Tibial nerve (tissue), 3 donors: ENCODE data around the gene PRDX5.

ENCODE experiments used
- CTCF ChIP-seq, 5 experiments: fragments of 200-600 bp in 3 of 5; fragments of 450-650 bp in 2 of 5; sonication (generic) in 3 of 5; IDR thresholded peaks; one replicate each; pipeline ENCODE4 v1.5.1; 2016 to 2019; ENCODE audit warnings: antibody characterized with exemption in 5 of 5, mild to moderate bottlenecking in 3 of 5, moderate library complexity in 2 of 5
- POLR2A ChIP-seq, 2 donors: fragments of 450-650 bp; IDR thresholded peaks; one replicate each; pipeline ENCODE4 v1.6.1; 2017; ENCODE audit warnings: antibody characterized with exemption in 2 of 2, mild to moderate bottlenecking in 2 of 2, moderate library complexity in 2 of 2

GRCh38 chr11:64369440-64370421 is 51.8 kb downstream of the PRDX5 start:
- TF ChIP-seq CTCF (IDR thresholded peaks at IDR 0.05) (no peak), POLR2A (IDR thresholded peaks at IDR 0.05) (no peak)
